OCI-LY3 (cell line): ENCODE results near the gene SYNJ1.

Experiments
- EZH2phosphoT487 ChIP-seq: fragments of 200-600 bp; shearing (Covaris generic); IDR thresholded peaks from 2 replicates; pipeline ENCODE4 v1.6.1; 2018; ENCODE audit warnings: antibody characterized with exemption, mixed run types, low read depth
- TF ChIP-seq, protein P1 (sequence below): fragments of 200-600, 300-600 bp; sonication (generic); IDR thresholded peaks from 2 replicates; pipeline ENCODE4 v1.5.1; 2014; ENCODE audit warnings: antibody characterized with exemption, low read length, low read depth

DNA sequence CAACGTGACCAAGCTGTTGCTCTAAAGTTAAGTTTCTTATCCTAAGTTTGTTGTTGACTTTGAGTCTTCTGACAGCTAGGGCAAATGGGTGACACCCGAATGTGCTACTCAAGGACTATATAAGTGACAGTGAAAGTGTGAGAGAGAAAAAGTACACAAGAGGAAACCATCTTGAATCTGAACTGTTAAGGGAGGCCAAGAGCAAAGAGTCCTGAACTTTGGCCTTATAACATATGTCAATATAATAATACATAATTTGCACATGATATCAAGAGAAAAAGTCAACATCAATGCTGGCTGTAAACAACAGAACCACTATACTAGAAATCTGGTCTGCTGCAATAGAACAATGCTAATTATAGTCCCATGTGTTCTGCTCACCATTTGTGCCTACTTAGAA lies 29.5 kb downstream of the SYNJ1 start:
- TF ChIP-seq, protein P1, sequence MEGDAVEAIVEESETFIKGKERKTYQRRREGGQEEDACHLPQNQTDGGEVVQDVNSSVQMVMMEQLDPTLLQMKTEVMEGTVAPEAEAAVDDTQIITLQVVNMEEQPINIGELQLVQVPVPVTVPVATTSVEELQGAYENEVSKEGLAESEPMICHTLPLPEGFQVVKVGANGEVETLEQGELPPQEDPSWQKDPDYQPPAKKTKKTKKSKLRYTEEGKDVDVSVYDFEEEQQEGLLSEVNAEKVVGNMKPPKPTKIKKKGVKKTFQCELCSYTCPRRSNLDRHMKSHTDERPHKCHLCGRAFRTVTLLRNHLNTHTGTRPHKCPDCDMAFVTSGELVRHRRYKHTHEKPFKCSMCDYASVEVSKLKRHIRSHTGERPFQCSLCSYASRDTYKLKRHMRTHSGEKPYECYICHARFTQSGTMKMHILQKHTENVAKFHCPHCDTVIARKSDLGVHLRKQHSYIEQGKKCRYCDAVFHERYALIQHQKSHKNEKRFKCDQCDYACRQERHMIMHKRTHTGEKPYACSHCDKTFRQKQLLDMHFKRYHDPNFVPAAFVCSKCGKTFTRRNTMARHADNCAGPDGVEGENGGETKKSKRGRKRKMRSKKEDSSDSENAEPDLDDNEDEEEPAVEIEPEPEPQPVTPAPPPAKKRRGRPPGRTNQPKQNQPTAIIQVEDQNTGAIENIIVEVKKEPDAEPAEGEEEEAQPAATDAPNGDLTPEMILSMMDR = no peak
- TF ChIP-seq EZH2phosphoT487 = no peak
